HepG2 (cell line): Measurements from ENCODE around the gene TTC31. TPM values are rescaled to one million over a fixed set of nuclear protein-coding genes. Genes with fewer than 3 reads are reported as not detected.

Experiments used
- BATF2 ChIP-seq: sonication (generic); formaldehyde crosslinking; IDR thresholded peaks from 2 replicates; pipeline ENCODE4 v1.8.0; 2022; ENCODE audit warnings: mild to moderate bottlenecking, missing genetic modification reagents, moderate library complexity
- CEBPB ChIP-seq: IDR thresholded peaks from 2 replicates; pipeline ENCODE4 v1.6.1; 2011; ENCODE audit warnings: low read depth, low read length, improper control_type of control experiment, borderline replicate concordance
- EED ChIP-seq: sonication (generic); formaldehyde crosslinking; IDR thresholded peaks from 2 replicates; pipeline ENCODE4 v1.5.0; 2020; ENCODE audit warnings: mild to moderate bottlenecking, missing genetic modification reagents
- FLYWCH1 ChIP-seq: sonication (generic); formaldehyde crosslinking; IDR thresholded peaks from 2 replicates; pipeline ENCODE4 v1.8.1; 2023; ENCODE audit warnings: mild to moderate bottlenecking, missing genetic modification reagents
- FOXA1 ChIP-seq, 2 experiments: fragments of 450-650 bp in 1 of 2; sonication (generic) in 1 of 2; formaldehyde crosslinking in 1 of 2; IDR thresholded peaks; 2 replicates each; pipeline versions ENCODE4 v1.4.0 to v1.6.1; 2016 to 2020; ENCODE audit warnings: missing genetic modification reagents in 1 of 2
- GATA4 ChIP-seq: sonication (generic); IDR thresholded peaks from 2 replicates; pipeline ENCODE4 v1.6.1; 2016; ENCODE audit warnings: antibody characterized with exemption, low read depth, borderline replicate concordance
- HHEX ChIP-seq: IDR thresholded peaks from 2 replicates; pipeline ENCODE4 v1.6.1; 2016; ENCODE audit warnings: control low read depth
- HNRNPK ChIP-seq: fragments of 200-400 bp; formaldehyde crosslinking; IDR thresholded peaks from 2 replicates; pipeline ENCODE4 v1.6.1; 2018; ENCODE audit warnings: low read length, low read depth, moderate library complexity, mild to moderate bottlenecking; ENCODE audit not compliant: poor library complexity, severe bottlenecking
- HOXA9 ChIP-seq: sonication (generic); formaldehyde crosslinking; IDR thresholded peaks from 2 replicates; pipeline ENCODE4 v1.8.1; 2022; ENCODE audit warnings: missing genetic modification reagents, mild to moderate bottlenecking, moderate library complexity, borderline replicate concordance
- JUNB ChIP-seq: sonication (generic); formaldehyde crosslinking; IDR thresholded peaks from 2 replicates; pipeline ENCODE4 v1.8.0; 2022; ENCODE audit warnings: missing genetic modification reagents, mild to moderate bottlenecking, borderline replicate concordance
- NR2F1 ChIP-seq, 2 experiments: fragments of 450-650 bp in 1 of 2; formaldehyde crosslinking in 1 of 2; IDR thresholded peaks; 2 replicates each; pipeline versions ENCODE4 v1.5.0 to v1.6.1; 2016 to 2020; ENCODE audit warnings: mild to moderate bottlenecking in 1 of 2, missing compliant biosample characterization in 1 of 2, missing genetic modification reagents in 1 of 2, moderate library complexity in 1 of 2
- SIX1 ChIP-seq: sonication (generic); formaldehyde crosslinking; IDR thresholded peaks from 2 replicates; pipeline ENCODE4 v1.4.0; 2020; ENCODE audit warnings: missing genetic modification reagents, borderline replicate concordance
- SMYD3 ChIP-seq: sonication (generic); formaldehyde crosslinking; IDR thresholded peaks from 2 replicates; pipeline ENCODE4 v1.8.1; 2023; ENCODE audit warnings: mild to moderate bottlenecking, missing genetic modification reagents
- ZNF205 ChIP-seq: IDR thresholded peaks from 2 replicates; pipeline ENCODE4 v1.6.1; 2018; ENCODE audit warnings: missing biosample characterization, missing genetic modification reagents
- ZNF564 ChIP-seq: sonication (generic); formaldehyde crosslinking; IDR thresholded peaks from 2 replicates; pipeline ENCODE4 v1.8.1; 2023; ENCODE audit warnings: mild to moderate bottlenecking, missing genetic modification reagents
- ZSCAN25 ChIP-seq: sonication (generic); formaldehyde crosslinking; IDR thresholded peaks from 2 replicates; pipeline ENCODE4 v1.8.0; 2022; ENCODE audit warnings: mild to moderate bottlenecking, missing genetic modification reagents
- ZUFSP ChIP-seq: sonication (generic); formaldehyde crosslinking; IDR thresholded peaks from 2 replicates; pipeline ENCODE4 v1.9.0; 2021; ENCODE audit warnings: missing genetic modification reagents, mild to moderate bottlenecking, borderline replicate concordance
- polyA plus RNA-seq, 8 experiments: library from polyadenylated mRNA; depleted of rRNA in 3 of 8; stranded (reverse) in 7 of 8; unstranded in 1 of 8; fragments of >200 nt; fragmentation: Illumina TruSeq in 4 of 8; extraction: Trizol in 4 of 8; gene quantifications; 2 replicates each; pipeline versions ENCODE4 v1.2.1 to v1.2.3, GENCODE V29; 2011 to 2016; ENCODE audit warnings: low read depth in 4 of 8, missing spikeins in 1 of 8, mixed read lengths in 1 of 8; ENCODE audit not compliant: insufficient read depth in 1 of 8
- total RNA-seq, 5 experiments: library from RNA; depleted of rRNA; stranded (reverse); fragments of >200 nt; fragmentation: Illumina TruSeq; extraction: Trizol; gene quantifications; 2 replicates each; pipeline ENCODE4 v1.2.3, GENCODE V29; 2016; ENCODE audit warnings: low read depth in 1 of 5
- TF ChIP-seq, protein P1 (sequence below), 2 experiments: sonication (generic) in 1 of 2; formaldehyde crosslinking in 1 of 2; IDR thresholded peaks; 2 replicates each; pipeline versions ENCODE4 v1.4.0 to v1.6.1; 2018 to 2020; ENCODE audit warnings: missing genetic modification reagents in 2 of 2, borderline replicate concordance in 1 of 2, low read depth in 1 of 2, mild to moderate bottlenecking in 1 of 2, missing biosample characterization in 1 of 2
- TF ChIP-seq, protein P2 (sequence below): sonication (generic); formaldehyde crosslinking; IDR thresholded peaks from 2 replicates; pipeline ENCODE4 v1.5.0; 2020; ENCODE audit warnings: missing genetic modification reagents
- TF ChIP-seq, protein P3 (sequence below): sonication (generic); formaldehyde crosslinking; IDR thresholded peaks from 2 replicates; pipeline ENCODE4 v1.4.0; 2020; ENCODE audit warnings: missing genetic modification reagents
- TF ChIP-seq, protein P4 (sequence below): sonication (generic); formaldehyde crosslinking; IDR thresholded peaks from 2 replicates; pipeline ENCODE4 v1.4.0; 2020; ENCODE audit warnings: mild to moderate bottlenecking, missing genetic modification reagents

Gene TTC31
- total and polyA plus RNA-seq, 2 of the 13 experiments (the other 11 are each of a cell fraction or from before 2014, with no cell fraction given) = 28.3 to 39.5 TPM

DNA sequence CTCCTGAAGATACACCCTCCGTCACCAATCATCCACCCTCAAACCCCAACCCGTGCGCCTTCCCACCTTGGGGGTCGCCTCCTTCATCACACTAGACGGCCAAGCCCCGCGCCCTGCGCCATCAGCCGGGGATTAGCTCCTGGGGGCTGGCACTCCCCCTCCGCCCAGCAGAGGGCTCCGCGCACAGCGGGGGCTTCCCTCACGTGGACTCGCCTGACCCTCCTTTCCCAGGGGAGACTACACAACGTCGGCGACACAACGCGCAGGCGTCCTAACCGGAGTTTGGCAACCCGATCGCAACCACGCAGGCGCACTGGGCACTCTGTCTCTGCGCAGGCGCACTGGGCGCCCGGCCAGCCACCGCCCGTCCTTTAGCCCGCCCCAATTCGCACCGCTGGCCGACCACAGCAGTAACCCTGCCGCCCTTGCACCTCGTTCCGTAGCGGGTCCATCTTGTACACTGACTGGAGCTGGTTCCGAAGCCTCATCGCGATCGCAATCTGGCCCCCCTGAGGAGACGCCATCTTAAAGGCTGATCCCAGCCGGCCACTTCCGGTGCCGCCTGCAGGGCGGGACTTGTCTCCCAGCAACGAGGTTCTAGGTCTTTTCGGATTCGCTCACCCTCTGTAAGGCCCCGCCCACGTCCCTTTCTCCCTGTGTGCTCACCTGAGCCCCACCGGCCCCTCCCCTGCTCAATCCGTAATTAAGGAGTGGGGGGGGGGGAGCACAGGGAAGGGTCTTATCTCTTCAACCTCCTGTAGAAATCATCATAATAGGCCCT, 24.5 kb downstream of the TTC31 start, which contains the start of gene PCGF1 (continued):
- TF ChIP-seq, protein P1, sequence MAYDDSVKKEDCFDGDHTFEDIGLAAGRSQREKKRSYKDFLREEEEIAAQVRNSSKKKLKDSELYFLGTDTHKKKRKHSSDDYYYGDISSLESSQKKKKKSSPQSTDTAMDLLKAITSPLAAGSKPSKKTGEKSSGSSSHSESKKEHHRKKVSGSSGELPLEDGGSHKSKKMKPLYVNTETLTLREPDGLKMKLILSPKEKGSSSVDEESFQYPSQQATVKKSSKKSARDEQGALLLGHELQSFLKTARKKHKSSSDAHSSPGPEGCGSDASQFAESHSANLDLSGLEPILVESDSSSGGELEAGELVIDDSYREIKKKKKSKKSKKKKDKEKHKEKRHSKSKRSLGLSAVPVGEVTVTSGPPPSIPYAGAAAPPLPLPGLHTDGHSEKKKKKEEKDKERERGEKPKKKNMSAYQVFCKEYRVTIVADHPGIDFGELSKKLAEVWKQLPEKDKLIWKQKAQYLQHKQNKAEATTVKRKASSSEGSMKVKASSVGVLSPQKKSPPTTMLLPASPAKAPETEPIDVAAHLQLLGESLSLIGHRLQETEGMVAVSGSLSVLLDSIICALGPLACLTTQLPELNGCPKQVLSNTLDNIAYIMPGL (CRISPR knock-in tag; IDR thresholded peaks at IDR 0.05; ENCODE audit: borderline replicate concordance in 1 of 2, low read depth in 1 of 2) = peak; percentile 88 to 91
- TF ChIP-seq HNRNPK (peak; percentile 69), ZNF205 (CRISPR knock-in tag) (peak; percentile 71; the same call in 1 of the 2 replicates), GATA4 (no peak), BATF2 (CRISPR knock-in tag) (0 out of 2 replicates have a peak, but pooled peaks have one; percentile 59), HHEX (peak; percentile 7; the same call in 1 of the 2 replicates), SMYD3 (CRISPR knock-in tag) (no peak), ZUFSP (CRISPR knock-in tag) (no peak), ZSCAN25 (CRISPR knock-in tag) (0 out of 2 replicates have a peak, but pooled peaks have one; percentile 24), ZNF564 (CRISPR knock-in tag) (no peak), FOXA1 (IDR thresholded peaks at IDR 0.05) (no peak), FOXA1 (CRISPR knock-in tag; IDR thresholded peaks at IDR 0.05) (peak; percentile 52; the same call in 1 of the 2 replicates), SIX1 (CRISPR knock-in tag) (0 out of 2 replicates have a peak, but pooled peaks have one; percentile 42), CEBPB (peak; percentile 92), HOXA9 (CRISPR knock-in tag) (no peak; the same call in 1 of the 2 replicates), NR2F1 (CRISPR knock-in tag; IDR thresholded peaks at IDR 0.05) (0 out of 4 replicates have a peak, but pooled peaks of 1 of the 2 experiments have one; percentile 6), FLYWCH1 (CRISPR knock-in tag) (no peak), EED (CRISPR knock-in tag) (peak; percentile 91), JUNB (CRISPR knock-in tag) (no peak)
- TF ChIP-seq, protein P2, sequence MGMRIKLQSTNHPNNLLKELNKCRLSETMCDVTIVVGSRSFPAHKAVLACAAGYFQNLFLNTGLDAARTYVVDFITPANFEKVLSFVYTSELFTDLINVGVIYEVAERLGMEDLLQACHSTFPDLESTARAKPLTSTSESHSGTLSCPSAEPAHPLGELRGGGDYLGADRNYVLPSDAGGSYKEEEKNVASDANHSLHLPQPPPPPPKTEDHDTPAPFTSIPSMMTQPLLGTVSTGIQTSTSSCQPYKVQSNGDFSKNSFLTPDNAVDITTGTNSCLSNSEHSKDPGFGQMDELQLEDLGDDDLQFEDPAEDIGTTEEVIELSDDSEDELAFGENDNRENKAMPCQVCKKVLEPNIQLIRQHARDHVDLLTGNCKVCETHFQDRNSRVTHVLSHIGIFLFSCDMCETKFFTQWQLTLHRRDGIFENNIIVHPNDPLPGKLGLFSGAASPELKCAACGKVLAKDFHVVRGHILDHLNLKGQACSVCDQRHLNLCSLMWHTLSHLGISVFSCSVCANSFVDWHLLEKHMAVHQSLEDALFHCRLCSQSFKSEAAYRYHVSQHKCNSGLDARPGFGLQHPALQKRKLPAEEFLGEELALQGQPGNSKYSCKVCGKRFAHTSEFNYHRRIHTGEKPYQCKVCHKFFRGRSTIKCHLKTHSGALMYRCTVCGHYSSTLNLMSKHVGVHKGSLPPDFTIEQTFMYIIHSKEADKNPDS (CRISPR knock-in tag) = peak; percentile 80; the same call in 1 of the 2 replicates
- TF ChIP-seq, protein P3, sequence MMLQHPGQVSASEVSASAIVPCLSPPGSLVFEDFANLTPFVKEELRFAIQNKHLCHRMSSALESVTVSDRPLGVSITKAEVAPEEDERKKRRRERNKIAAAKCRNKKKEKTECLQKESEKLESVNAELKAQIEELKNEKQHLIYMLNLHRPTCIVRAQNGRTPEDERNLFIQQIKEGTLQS (CRISPR knock-in tag) = no peak; the same call in 1 of the 2 replicates
- TF ChIP-seq, protein P4, sequence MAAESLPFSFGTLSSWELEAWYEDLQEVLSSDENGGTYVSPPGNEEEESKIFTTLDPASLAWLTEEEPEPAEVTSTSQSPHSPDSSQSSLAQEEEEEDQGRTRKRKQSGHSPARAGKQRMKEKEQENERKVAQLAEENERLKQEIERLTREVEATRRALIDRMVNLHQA = no peak
